HG03280 (cell line): ENCODE results near the gene TP53RK.
"Not testable (repeated sequence)": the region's sequence is repeated elsewhere in the genome, so short reads cannot be mapped to it uniquely, and the experiment has no call there.

ENCODE experiments used
- ATAC-seq: cut with Tn5 transposase; IDR thresholded peaks from one replicate; pipeline ENCODE4 v1.9.1; 2021; ENCODE audit warnings: mild to moderate bottlenecking, moderate library complexity; ENCODE audit not compliant: unreplicated experiment

The TP53RK gene

GRCh38 chr20:46683939-46684750 lies 5.1 kb downstream of the TP53RK start:
- no peak for ATAC-seq

GRCh38 chr20:46683668-46683938 lies 5.6 kb downstream of the TP53RK start:
- no peak for ATAC-seq

- no peak for ATAC-seq
Measured at GRCh38 chr20:46683011-46683667, 6.1 kb downstream of the TP53RK start.

- no peak for ATAC-seq
Measured at GRCh38 chr20:46682063-46682821, 7.0 kb downstream of the TP53RK start.

GRCh38 chr20:46681032-46681854 lies 8.0 kb downstream of the TP53RK start:
- no peak for ATAC-seq

- no peak for ATAC-seq
Measured at GRCh38 chr20:46680684-46681031, 8.6 kb downstream of the TP53RK start.

GRCh38 chr20:46678516-46678915 lies 10.7 kb downstream of the TP53RK start:
- ATAC-seq, result no peak

- no peak for ATAC-seq
Measured at GRCh38 chr20:46677608-46678007, 11.6 kb downstream of the TP53RK start.

- ATAC-seq, result not testable (repeated sequence)
Measured at GRCh38 chr20:46676649-46677316, 12.5 kb downstream of the TP53RK start.

GRCh38 chr20:46674253-46675083 lies 14.8 kb downstream of the TP53RK start:
- ATAC-seq, result no peak

GRCh38 chr20:46673394-46674252 lies 15.6 kb downstream of the TP53RK start:
- no peak for ATAC-seq

- no peak for ATAC-seq
Measured at GRCh38 chr20:46672543-46673148, 16.6 kb downstream of the TP53RK start.

- no peak for ATAC-seq
Measured at GRCh38 chr20:46671866-46672542, 17.2 kb downstream of the TP53RK start.

- ATAC-seq, result no peak
Measured at GRCh38 chr20:46670585-46671584, 18.4 kb downstream of the TP53RK start.

- no peak for ATAC-seq
Measured at GRCh38 chr20:46670228-46670584, 19.0 kb downstream of the TP53RK start.

GRCh38 chr20:46666818-46667515 lies 22.3 kb downstream of the TP53RK start:
- ATAC-seq, result no peak
